Vagina (tissue), 2 donors: ENCODE measurements around the gene AIG1.

ENCODE experiments used
- POLR2A ChIP-seq, 2 donors: fragments of 450-650 bp; IDR thresholded peaks; one replicate each; pipeline ENCODE4 v1.6.1; 2017; ENCODE audit warnings: antibody characterized with exemption in 2 of 2, mild to moderate bottlenecking in 2 of 2, moderate library complexity in 2 of 2
- POLR2AphosphoS5 ChIP-seq, 2 donors: sonication (generic); formaldehyde crosslinking; IDR thresholded peaks; one replicate each; pipeline ENCODE4 v1.9.0; 2017; ENCODE audit warnings: antibody characterized with exemption in 2 of 2, mild to moderate bottlenecking in 2 of 2, low read depth in 1 of 2; ENCODE audit not compliant: insufficient read depth in 1 of 2
- TF ChIP-seq, protein P1 (sequence below), 3 experiments: fragments of 450-650 bp in 2 of 3; fragments of 200-600 bp in 1 of 3; sonication (generic) in 1 of 3; IDR thresholded peaks; one replicate each; pipeline ENCODE4 v1.5.1; 2017 to 2019; ENCODE audit warnings: antibody characterized with exemption in 3 of 3, mild to moderate bottlenecking in 2 of 3, moderate library complexity in 2 of 3

DNA sequence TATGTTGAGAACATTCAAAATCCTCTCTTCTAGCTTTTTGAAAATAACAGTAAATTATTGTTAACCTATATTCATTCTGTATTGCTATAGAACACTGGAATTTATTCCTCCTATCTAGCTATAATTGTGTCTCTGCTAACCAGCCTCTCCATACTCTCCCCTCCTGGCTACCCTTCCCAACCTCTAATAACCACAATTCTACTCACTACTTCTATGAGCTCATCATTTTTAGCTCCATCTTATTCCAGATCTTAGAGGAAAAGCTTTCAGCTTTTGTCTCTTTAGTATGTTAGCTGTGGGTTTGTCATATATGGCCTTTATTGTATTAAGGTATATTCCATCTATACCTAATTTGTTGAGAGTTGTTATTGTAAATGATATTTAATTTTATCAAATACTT, 108.8 kb downstream of the AIG1 start:
- TF ChIP-seq, protein P1, sequence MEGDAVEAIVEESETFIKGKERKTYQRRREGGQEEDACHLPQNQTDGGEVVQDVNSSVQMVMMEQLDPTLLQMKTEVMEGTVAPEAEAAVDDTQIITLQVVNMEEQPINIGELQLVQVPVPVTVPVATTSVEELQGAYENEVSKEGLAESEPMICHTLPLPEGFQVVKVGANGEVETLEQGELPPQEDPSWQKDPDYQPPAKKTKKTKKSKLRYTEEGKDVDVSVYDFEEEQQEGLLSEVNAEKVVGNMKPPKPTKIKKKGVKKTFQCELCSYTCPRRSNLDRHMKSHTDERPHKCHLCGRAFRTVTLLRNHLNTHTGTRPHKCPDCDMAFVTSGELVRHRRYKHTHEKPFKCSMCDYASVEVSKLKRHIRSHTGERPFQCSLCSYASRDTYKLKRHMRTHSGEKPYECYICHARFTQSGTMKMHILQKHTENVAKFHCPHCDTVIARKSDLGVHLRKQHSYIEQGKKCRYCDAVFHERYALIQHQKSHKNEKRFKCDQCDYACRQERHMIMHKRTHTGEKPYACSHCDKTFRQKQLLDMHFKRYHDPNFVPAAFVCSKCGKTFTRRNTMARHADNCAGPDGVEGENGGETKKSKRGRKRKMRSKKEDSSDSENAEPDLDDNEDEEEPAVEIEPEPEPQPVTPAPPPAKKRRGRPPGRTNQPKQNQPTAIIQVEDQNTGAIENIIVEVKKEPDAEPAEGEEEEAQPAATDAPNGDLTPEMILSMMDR (IDR thresholded peaks at IDR 0.05), result no peak
- TF ChIP-seq POLR2A (IDR thresholded peaks at IDR 0.05), result no peak
- TF ChIP-seq POLR2AphosphoS5 (IDR thresholded peaks at IDR 0.05; ENCODE audit: insufficient read depth in 1 of 2, low read depth in 1 of 2), result no peak
